H9 (cell line): Measurements from ENCODE around the gene IRF4. TPM values are rescaled to one million over a fixed set of nuclear protein-coding genes. Genes with fewer than 3 reads are reported as not detected.

Experiments used
- DNase-seq: peaks from one replicate; pipeline ENCODE4 v3.0.0-alpha.2; 2017
- H2AFZ ChIP-seq: one replicate; pipeline ENCODE4 v1.6.1; 2013; ENCODE audit warnings: mild to moderate bottlenecking, low read length, control low read depth, moderate library complexity
- H2AK5ac ChIP-seq: 2 replicates; pipeline ENCODE4 v1.6.1; 2013; ENCODE audit warnings: low read length, control low read depth, mixed read lengths; ENCODE audit not compliant: insufficient read length
- H2BK120ac ChIP-seq: one replicate; pipeline ENCODE4 v1.6.1; 2013; ENCODE audit warnings: low read depth, mild to moderate bottlenecking, low read length, control low read depth, inconsistent platforms; ENCODE audit not compliant: poor library complexity, severe bottlenecking
- H2BK12ac ChIP-seq: 2 replicates; pipeline ENCODE4 v1.6.1; 2013; ENCODE audit warnings: low read length, control low read depth, mixed read lengths, low read depth; ENCODE audit not compliant: insufficient read length
- H2BK15ac ChIP-seq: 2 replicates; pipeline ENCODE4 v1.6.1; 2013; ENCODE audit warnings: low read depth, low read length, control low read depth
- H2BK20ac ChIP-seq: one replicate; pipeline ENCODE4 v1.6.1; 2013; ENCODE audit warnings: low read depth, mild to moderate bottlenecking, low read length, control low read depth, inconsistent platforms; ENCODE audit not compliant: poor library complexity, severe bottlenecking
- H2BK5ac ChIP-seq: 2 replicates; pipeline ENCODE4 v1.6.1; 2013; ENCODE audit warnings: low read length, control low read depth, mixed read lengths; ENCODE audit not compliant: insufficient read length
- H3K14ac ChIP-seq: 2 replicates; pipeline ENCODE4 v1.6.1; 2013; ENCODE audit warnings: low read length, control low read depth; ENCODE audit not compliant: insufficient read depth
- H3K18ac ChIP-seq: 2 replicates; pipeline ENCODE4 v1.6.1; 2013; ENCODE audit warnings: low read depth, mild to moderate bottlenecking, mixed read lengths, low read length, control low read depth; ENCODE audit not compliant: insufficient read length
- H3K23ac ChIP-seq: 2 replicates; pipeline ENCODE4 v1.6.1; 2013; ENCODE audit warnings: low read length, control low read depth, mixed read lengths, low read depth; ENCODE audit not compliant: insufficient read length
- H3K23me2 ChIP-seq: 2 replicates; pipeline ENCODE4 v1.6.1; 2013; ENCODE audit warnings: low read depth, mild to moderate bottlenecking, mixed read lengths, low read length, control low read depth; ENCODE audit not compliant: insufficient read length, poor library complexity, severe bottlenecking
- H3K27ac ChIP-seq: 2 replicates; pipeline ENCODE4 v1.5.1; 2013; ENCODE audit warnings: low read length, control low read depth, mixed read lengths, low read depth; ENCODE audit not compliant: insufficient read length
- H3K27me3 ChIP-seq: 2 replicates; pipeline ENCODE4 v1.6.1; 2013; ENCODE audit warnings: low read length, control low read depth, inconsistent platforms; ENCODE audit not compliant: insufficient read depth
- H3K4ac ChIP-seq: 2 replicates; pipeline ENCODE4 v1.6.1; 2013; ENCODE audit warnings: low read depth, mild to moderate bottlenecking, control low read depth, inconsistent platforms, low read length, moderate library complexity
- H3K4me1 ChIP-seq: 2 replicates; pipeline ENCODE4 v1.6.1; 2013; ENCODE audit warnings: low read length, control low read depth, inconsistent platforms; ENCODE audit not compliant: insufficient read depth
- H3K4me2 ChIP-seq: 2 replicates; pipeline ENCODE4 v1.6.1; 2013; ENCODE audit warnings: low read length, control low read depth, mixed read lengths; ENCODE audit not compliant: insufficient read length, insufficient read depth
- H3K56ac ChIP-seq: 2 replicates; pipeline ENCODE4 v1.6.1; 2013; ENCODE audit warnings: low read depth, mild to moderate bottlenecking, mixed read lengths, low read length, control low read depth; ENCODE audit not compliant: insufficient read length
- H3K79me1 ChIP-seq: 2 replicates; pipeline ENCODE4 v1.6.1; 2013; ENCODE audit warnings: low read depth, mild to moderate bottlenecking, moderate library complexity, low read length, control low read depth, inconsistent platforms; ENCODE audit not compliant: insufficient read depth, poor library complexity, severe bottlenecking
- H3K79me2 ChIP-seq: 2 replicates; pipeline ENCODE4 v1.6.1; 2013; ENCODE audit warnings: low read length, control low read depth, inconsistent platforms; ENCODE audit not compliant: insufficient read depth
- H3K9ac ChIP-seq: 2 replicates; pipeline ENCODE4 v1.6.1; 2013; ENCODE audit warnings: low read length, control low read depth, mixed read lengths; ENCODE audit not compliant: insufficient read length; ENCODE audit errors: extremely low read depth
- H3K9me3 ChIP-seq: one replicate; pipeline ENCODE4 v1.6.1; 2013; ENCODE audit warnings: low read depth, low read length, inconsistent platforms; ENCODE audit not compliant: control insufficient read depth
- H3T11ph ChIP-seq: one replicate; pipeline ENCODE4 v1.6.1; 2013; ENCODE audit warnings: mild to moderate bottlenecking, low read length, control low read depth, inconsistent platforms
- H4K20me1 ChIP-seq: one replicate; pipeline ENCODE4 v1.6.1; 2013; ENCODE audit not compliant: control insufficient read depth, insufficient read length, insufficient read depth
- H4K5ac ChIP-seq: 2 replicates; pipeline ENCODE4 v1.6.1; 2013; ENCODE audit warnings: low read depth, mild to moderate bottlenecking, mixed read lengths, low read length, control low read depth; ENCODE audit not compliant: insufficient read length
- H4K8ac ChIP-seq: replicated peaks from 2 replicates; pipeline ENCODE4 v1.6.1; 2013; ENCODE audit warnings: low read length, control low read depth, mixed read lengths, low read depth; ENCODE audit not compliant: insufficient read length
- H4K91ac ChIP-seq: 2 replicates; pipeline ENCODE4 v1.6.1; 2013; ENCODE audit warnings: low read depth, mild to moderate bottlenecking, moderate library complexity, mixed read lengths, low read length, control low read depth; ENCODE audit not compliant: insufficient read length
- H3K27ac Mint-ChIP-seq, 3 experiments: 2 replicates in 2 of 3; 3 replicates in 1 of 3; pipeline ENCODE4 v1.8.0; 2020 to 2021; ENCODE audit warnings: mixed read lengths in 3 of 3, mild to moderate bottlenecking in 1 of 3, moderate library complexity in 1 of 3
- H3K27me3 Mint-ChIP-seq: 2 replicates; pipeline ENCODE4 v1.8.0; 2021; ENCODE audit warnings: low read depth, mild to moderate bottlenecking, moderate library complexity, mixed read lengths
- H3K36me3 Mint-ChIP-seq, 3 experiments: 2 replicates in 2 of 3; 3 replicates in 1 of 3; pipeline ENCODE4 v1.8.0; 2020 to 2021; ENCODE audit warnings: low read depth in 3 of 3, mixed read lengths in 3 of 3; ENCODE audit not compliant: insufficient read depth in 1 of 3
- H3K4me1 Mint-ChIP-seq, 2 experiments: 2 replicates each; pipeline ENCODE4 v1.8.0; 2020; ENCODE audit warnings: mixed read lengths in 2 of 2
- H3K4me3 Mint-ChIP-seq, 2 experiments: 2 replicates in 1 of 2; 3 replicates in 1 of 2; pipeline ENCODE4 v1.8.0; 2020 to 2021; ENCODE audit warnings: mild to moderate bottlenecking in 2 of 2, mixed read lengths in 2 of 2, moderate library complexity in 1 of 2
- H3K9me3 Mint-ChIP-seq, 2 experiments: 2 replicates in 1 of 2; 3 replicates in 1 of 2; pipeline ENCODE4 v1.8.0; 2020; ENCODE audit warnings: mild to moderate bottlenecking in 2 of 2, mixed read lengths in 2 of 2, moderate library complexity in 1 of 2
- WGBS: extraction: QIAGEN DNeasy Blood & Tissue Kit; methylation state at CpG from one replicate; pipeline ENCODE4 v1.1.7; 2013; ENCODE audit warnings: missing lambda C conversion rate, low lambda C conversion rate, mixed read lengths; ENCODE audit not compliant: insufficient read length; ENCODE audit errors: extremely low coverage; 5-methylcytosine and 5-hydroxymethylcytosine counted together
- total RNA-seq: library from RNA; stranded (reverse); gene quantifications from 2 replicates; pipeline ENCODE4 v1.2.1, GENCODE V29; 2021
- TF ChIP-seq, protein P1 (sequence below): fragments of 200-600 bp; sonication (generic); conservative IDR thresholded peaks from 3 replicates; pipeline ENCODE4 v1.8.0; 2021; ENCODE audit warnings: antibody characterized with exemption, mild to moderate bottlenecking

IRF4 gene
- total RNA-seq, 1 experiment from 2014 or later: 0.31 TPM

DNA sequence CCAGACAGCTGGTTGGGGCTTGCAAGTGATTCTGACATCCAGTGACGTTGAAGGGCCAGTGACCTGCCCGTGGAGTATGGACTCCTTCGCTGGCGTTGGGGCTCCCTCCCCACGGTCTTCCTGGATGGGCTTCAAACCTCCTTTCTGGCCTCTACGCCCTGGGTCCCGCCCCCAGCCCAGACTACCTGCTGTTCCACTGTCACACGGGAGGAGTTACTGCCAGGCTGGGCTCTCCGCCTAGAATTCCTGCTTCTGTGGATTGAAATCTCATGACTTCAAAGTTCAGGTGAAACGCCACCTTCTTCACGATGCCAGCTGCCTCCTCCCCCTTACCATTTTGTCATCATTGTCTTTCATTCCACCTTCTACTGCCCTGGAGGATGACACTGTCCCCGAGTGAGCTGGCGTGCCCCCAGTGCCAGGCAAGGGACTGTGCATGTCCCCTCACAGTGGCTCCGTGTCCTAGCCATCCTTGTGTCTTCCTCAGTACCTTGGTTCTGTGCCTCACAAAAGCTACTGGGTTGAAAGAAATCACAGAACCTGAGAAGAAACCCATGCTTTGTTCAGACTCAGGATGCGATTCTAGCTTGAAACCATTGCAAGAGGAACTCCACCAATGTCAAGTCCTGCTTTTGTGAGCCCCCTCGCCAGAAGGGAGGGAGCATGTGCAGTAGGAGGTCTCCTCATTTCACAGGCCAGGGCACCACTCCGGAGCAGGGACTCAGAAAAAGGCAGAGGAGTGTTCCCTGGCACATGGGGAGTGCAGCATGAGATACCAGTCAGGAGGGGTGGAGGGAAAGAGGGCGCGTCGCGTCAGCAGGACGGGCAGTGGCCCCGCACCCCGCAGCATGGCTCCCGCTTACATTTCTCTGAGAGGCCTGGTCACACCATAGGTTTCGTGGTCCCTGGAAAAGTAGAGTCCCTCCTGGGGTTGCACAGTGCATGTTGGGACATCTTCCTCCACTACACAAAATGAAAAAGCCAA is 11.0 kb upstream of the IRF4 start:
- Histone ChIP-seq H2BK12ac (no peak overlapping the region), H3K27me3 (no peaks in the 10 kb centered on the region), H3K14ac (no peak overlapping the region), H3K79me1 (no peaks in the 10 kb centered on the region), H3K4ac (no peak overlapping the region), H2BK20ac (no peak overlapping the region), H4K20me1 (no peaks in the 10 kb centered on the region), H3K27ac (no peak overlapping the region), H2BK5ac (no peak overlapping the region), H3K56ac (no peak overlapping the region), H2BK120ac (no peak overlapping the region), H3K18ac (no peak overlapping the region), H3K4me1 (no peaks in the 10 kb centered on the region), H3T11ph (no peak overlapping the region), H2AK5ac (no peak overlapping the region), H3K9ac (no peak overlapping the region), H3K4me2 (no peak overlapping the region), H2BK15ac (no peak overlapping the region), H3K23ac (no peak overlapping the region), H3K79me2 (no peaks in the 10 kb centered on the region), H2AFZ (no peak overlapping the region), H4K91ac (no peak overlapping the region), H3K9me3 (peaks cover 58% of the 10 kb centered on the region), H4K5ac (no peak overlapping the region), H4K8ac (no peak overlapping the region), H3K23me2 (peaks cover 4% of the 10 kb centered on the region)
- Mint-ChIP-seq H3K4me3 (peak overlapping the region in 1 of 2 experiments; percentile 45; a peak in 1 of 5 replicates), H3K4me1 (no peaks in the 10 kb centered on the region), H3K27me3 (peaks cover 41% of the 10 kb centered on the region), H3K36me3 (peaks cover 0 to 10% (median 5%) of the 10 kb centered on the region in 3 experiments; a peak in 5 of 7 replicates), H3K27ac (peak overlapping the region in 1 of 3 experiments; percentile 31; a peak in 1 of 7 replicates), H3K9me3 (peaks cover 58 to 62% of the 10 kb centered on the region in 2 experiments)
- no CpG with 5 or more reads among the region's 26 CpGs for WGBS
- TF ChIP-seq, protein P1, sequence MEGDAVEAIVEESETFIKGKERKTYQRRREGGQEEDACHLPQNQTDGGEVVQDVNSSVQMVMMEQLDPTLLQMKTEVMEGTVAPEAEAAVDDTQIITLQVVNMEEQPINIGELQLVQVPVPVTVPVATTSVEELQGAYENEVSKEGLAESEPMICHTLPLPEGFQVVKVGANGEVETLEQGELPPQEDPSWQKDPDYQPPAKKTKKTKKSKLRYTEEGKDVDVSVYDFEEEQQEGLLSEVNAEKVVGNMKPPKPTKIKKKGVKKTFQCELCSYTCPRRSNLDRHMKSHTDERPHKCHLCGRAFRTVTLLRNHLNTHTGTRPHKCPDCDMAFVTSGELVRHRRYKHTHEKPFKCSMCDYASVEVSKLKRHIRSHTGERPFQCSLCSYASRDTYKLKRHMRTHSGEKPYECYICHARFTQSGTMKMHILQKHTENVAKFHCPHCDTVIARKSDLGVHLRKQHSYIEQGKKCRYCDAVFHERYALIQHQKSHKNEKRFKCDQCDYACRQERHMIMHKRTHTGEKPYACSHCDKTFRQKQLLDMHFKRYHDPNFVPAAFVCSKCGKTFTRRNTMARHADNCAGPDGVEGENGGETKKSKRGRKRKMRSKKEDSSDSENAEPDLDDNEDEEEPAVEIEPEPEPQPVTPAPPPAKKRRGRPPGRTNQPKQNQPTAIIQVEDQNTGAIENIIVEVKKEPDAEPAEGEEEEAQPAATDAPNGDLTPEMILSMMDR: no peak
- DNase-seq: peak; percentile 23
